HepG2 (cell line): ENCODE measurements around the gene CCDC83. TPM values are rescaled to one million over a fixed set of nuclear protein-coding genes. Genes with fewer than 3 reads are reported as not detected.

Experiments
- AGO1 ChIP-seq: fragments of 200-400 bp; formaldehyde crosslinking; IDR thresholded peaks from 2 replicates; pipeline ENCODE4 v1.6.1; 2017; ENCODE audit warnings: mild to moderate bottlenecking, low read depth, low read length, moderate library complexity; ENCODE audit not compliant: poor library complexity, severe bottlenecking
- ATF7 ChIP-seq, 2 experiments: fragments of 450-650 bp in 1 of 2; sonication (generic) in 1 of 2; formaldehyde crosslinking in 1 of 2; IDR thresholded peaks; 2 replicates each; pipeline versions ENCODE4 v1.4.0 to v1.6.1; 2016 to 2020; ENCODE audit warnings: antibody characterized with exemption in 1 of 2, mild to moderate bottlenecking in 1 of 2, missing genetic modification reagents in 1 of 2
- ATRX ChIP-seq: sonication (generic); formaldehyde crosslinking; IDR thresholded peaks from 2 replicates; pipeline ENCODE4 v1.4.0; 2020; ENCODE audit warnings: missing genetic modification reagents, borderline replicate concordance
- ELF3 ChIP-seq: IDR thresholded peaks from 2 replicates; pipeline ENCODE4 v1.6.1; 2016; ENCODE audit warnings: missing genetic modification reagents, missing compliant biosample characterization
- FOXA3 ChIP-seq: IDR thresholded peaks from 2 replicates; pipeline ENCODE4 v1.6.1; 2016; ENCODE audit warnings: missing genetic modification reagents, missing compliant biosample characterization
- FOXM1 ChIP-seq: sonication (generic); formaldehyde crosslinking; IDR thresholded peaks from 2 replicates; pipeline ENCODE4 v1.5.0; 2020; ENCODE audit warnings: missing genetic modification reagents
- HNF4A ChIP-seq: sonication (generic); formaldehyde crosslinking; IDR thresholded peaks from 2 replicates; pipeline ENCODE4 v1.4.0; 2020; ENCODE audit warnings: missing genetic modification reagents
- HOXA5 ChIP-seq: sonication (generic); formaldehyde crosslinking; IDR thresholded peaks from 2 replicates; pipeline ENCODE4 v1.4.0; 2020; ENCODE audit warnings: missing genetic modification reagents
- HOXD1 ChIP-seq: sonication (generic); formaldehyde crosslinking; IDR thresholded peaks from 2 replicates; pipeline ENCODE4 v1.5.0; 2020; ENCODE audit warnings: missing genetic modification reagents
- NBN ChIP-seq: fragments of 450-650 bp; conservative IDR thresholded peaks from 2 replicates; pipeline ENCODE4 v1.6.1; 2017
- NFATC3 ChIP-seq: sonication (generic); formaldehyde crosslinking; IDR thresholded peaks from 2 replicates; pipeline ENCODE4 v1.5.1; 2020; ENCODE audit warnings: mild to moderate bottlenecking, missing genetic modification reagents
- RCOR2 ChIP-seq: IDR thresholded peaks from 2 replicates; pipeline ENCODE4 v1.6.1; 2016; ENCODE audit warnings: missing biosample characterization, missing genetic modification reagents
- SOX13 ChIP-seq, 3 experiments: fragments of 450-650 bp in 1 of 3; sonication (generic) in 1 of 3; formaldehyde crosslinking in 1 of 3; IDR thresholded peaks in 2 of 3; conservative IDR thresholded peaks in 1 of 3; 2 replicates each; pipeline versions ENCODE4 v1.5.0 to v1.6.1; 2016 to 2020; ENCODE audit warnings: antibody characterized with exemption in 1 of 3, mild to moderate bottlenecking in 1 of 3, missing compliant biosample characterization in 1 of 3, missing genetic modification reagents in 1 of 3, moderate library complexity in 1 of 3
- SOX6 ChIP-seq, 2 experiments: fragments of 450-650 bp in 1 of 2; sonication (generic) in 1 of 2; formaldehyde crosslinking in 1 of 2; IDR thresholded peaks; 2 replicates each; pipeline versions ENCODE4 v1.4.0 to v1.6.1; 2017 to 2020; ENCODE audit warnings: antibody characterized with exemption in 1 of 2, mild to moderate bottlenecking in 1 of 2, missing genetic modification reagents in 1 of 2
- TCF7 ChIP-seq: sonication (generic); IDR thresholded peaks from 2 replicates; pipeline ENCODE4 v1.6.1; 2016; ENCODE audit warnings: antibody characterized with exemption, low read depth
- ZBTB1 ChIP-seq: sonication (generic); formaldehyde crosslinking; IDR thresholded peaks from 2 replicates; pipeline ENCODE4 v1.4.0; 2020; ENCODE audit warnings: missing genetic modification reagents, borderline replicate concordance
- ZNF180 ChIP-seq: sonication (generic); formaldehyde crosslinking; IDR thresholded peaks from 2 replicates; pipeline ENCODE4 v1.4.0; 2020; ENCODE audit warnings: low read depth, missing genetic modification reagents, borderline replicate concordance
- ZNF264 ChIP-seq: sonication (generic); formaldehyde crosslinking; IDR thresholded peaks from 2 replicates; pipeline ENCODE4 v1.4.0; 2020; ENCODE audit warnings: missing genetic modification reagents
- ZNF382 ChIP-seq: sonication (generic); formaldehyde crosslinking; IDR thresholded peaks from 2 replicates; pipeline ENCODE4 v1.5.0; 2020; ENCODE audit warnings: missing genetic modification reagents, mild to moderate bottlenecking, borderline replicate concordance
- ZSCAN29 ChIP-seq: sonication (generic); formaldehyde crosslinking; conservative IDR thresholded peaks from 2 replicates; pipeline ENCODE4 v1.4.0; 2020; ENCODE audit warnings: mild to moderate bottlenecking, missing genetic modification reagents
- polyA plus RNA-seq, 8 experiments: library from polyadenylated mRNA; depleted of rRNA in 3 of 8; stranded (reverse) in 7 of 8; unstranded in 1 of 8; fragments of >200 nt; fragmentation: Illumina TruSeq in 4 of 8; extraction: Trizol in 4 of 8; gene quantifications; 2 replicates each; pipeline versions ENCODE4 v1.2.1 to v1.2.3, GENCODE V29; 2011 to 2016; ENCODE audit warnings: low read depth in 4 of 8, missing spikeins in 1 of 8, mixed read lengths in 1 of 8; ENCODE audit not compliant: insufficient read depth in 1 of 8
- total RNA-seq, 5 experiments: library from RNA; depleted of rRNA; stranded (reverse); fragments of >200 nt; fragmentation: Illumina TruSeq; extraction: Trizol; gene quantifications; 2 replicates each; pipeline ENCODE4 v1.2.3, GENCODE V29; 2016; ENCODE audit warnings: low read depth in 1 of 5
- TF ChIP-seq, protein P1 (sequence below): fragments of 450-650 bp; IDR thresholded peaks from 2 replicates; pipeline ENCODE4 v1.6.1; 2016
- TF ChIP-seq, protein P2 (sequence below): IDR thresholded peaks from 2 replicates; pipeline ENCODE4 v1.4.0; 2020; ENCODE audit warnings: mild to moderate bottlenecking, missing genetic modification reagents

Gene CCDC83
- total and polyA plus RNA-seq, 2 of the 13 experiments (the other 11 are each of a cell fraction or from before 2014, with no cell fraction given) = not detected

DNA sequence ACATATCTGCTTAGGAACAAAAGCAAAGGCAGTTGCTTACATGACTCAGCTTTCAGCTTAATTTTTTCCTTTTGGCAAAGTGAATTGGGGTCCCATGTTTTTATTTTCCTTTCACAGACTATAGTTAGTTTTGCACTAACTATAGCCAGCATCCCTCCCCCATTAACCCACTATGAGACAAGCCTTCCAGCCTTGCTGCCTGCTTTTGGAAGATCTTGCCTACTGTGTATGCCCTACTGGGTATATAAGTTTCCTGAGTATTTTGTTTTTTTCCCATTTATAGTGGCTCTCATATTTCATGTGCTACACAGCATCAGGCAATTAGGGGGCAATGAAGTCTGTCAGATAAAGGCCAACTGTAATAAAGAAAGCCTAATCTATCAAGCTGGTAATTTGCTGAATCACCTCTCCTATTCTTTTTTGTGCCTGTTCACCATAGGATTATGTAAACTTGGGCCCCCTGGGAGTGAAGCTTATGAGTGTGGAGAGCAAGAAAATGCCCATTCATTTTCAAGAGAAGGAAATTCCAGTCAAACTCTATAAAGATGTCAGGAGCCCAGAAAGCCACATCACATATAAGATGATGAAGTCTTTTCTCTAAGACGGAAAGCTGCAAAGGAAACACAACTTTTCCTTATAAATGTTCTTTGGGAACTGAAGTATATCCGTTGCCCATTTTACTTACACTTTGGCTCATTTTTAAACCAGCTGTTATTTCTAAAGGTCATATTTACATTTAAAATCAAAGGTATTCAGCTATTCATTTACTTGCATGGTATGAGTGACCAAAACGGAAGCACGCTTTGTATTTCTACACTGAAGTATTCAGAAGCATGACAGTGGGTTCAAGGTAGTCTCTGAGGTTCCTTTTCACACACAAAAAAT lies 64.0 kb downstream of the CCDC83 start (continued):
- TF ChIP-seq SOX6 (IDR thresholded peaks at IDR 0.05) (no peak), SOX6 (CRISPR knock-in tag; IDR thresholded peaks at IDR 0.05) (peak; percentile 74), AGO1 (no peak), FOXM1 (CRISPR knock-in tag) (no peak), ZSCAN29 (no peak), ZBTB1 (no peak), NBN (no peak), ZNF382 (CRISPR knock-in tag) (no peak), HNF4A (CRISPR knock-in tag) (no peak), HOXA5 (CRISPR knock-in tag) (peak; percentile 8; the same call in 1 of the 2 replicates), FOXA3 (CRISPR knock-in tag) (peak; percentile 78), ZNF264 (CRISPR knock-in tag) (0 out of 2 replicates have a peak, but pooled peaks have one; percentile 15), HOXD1 (CRISPR knock-in tag) (no peak), ELF3 (peak; percentile 64; the same call in 1 of the 2 replicates), ATF7 (IDR thresholded peaks at IDR 0.05) (no peak), ATF7 (CRISPR knock-in tag; IDR thresholded peaks at IDR 0.05) (no peak), ZNF180 (CRISPR knock-in tag) (no peak), RCOR2 (CRISPR knock-in tag) (peak; percentile 25; the same call in 1 of the 2 replicates), SOX13 (IDR thresholded peaks at IDR 0.05) (no peak), SOX13 (CRISPR knock-in tag; conservative IDR thresholded peaks at IDR 0.05 in 1 of 2, IDR thresholded peaks at IDR 0.05 in 1 of 2) (peak in 1 of 2 experiments; percentile 77; a peak in 2 of 4 replicates), TCF7 (peak; percentile 63), NFATC3 (no peak), ATRX (CRISPR knock-in tag) (no peak)
- TF ChIP-seq, protein P1, sequence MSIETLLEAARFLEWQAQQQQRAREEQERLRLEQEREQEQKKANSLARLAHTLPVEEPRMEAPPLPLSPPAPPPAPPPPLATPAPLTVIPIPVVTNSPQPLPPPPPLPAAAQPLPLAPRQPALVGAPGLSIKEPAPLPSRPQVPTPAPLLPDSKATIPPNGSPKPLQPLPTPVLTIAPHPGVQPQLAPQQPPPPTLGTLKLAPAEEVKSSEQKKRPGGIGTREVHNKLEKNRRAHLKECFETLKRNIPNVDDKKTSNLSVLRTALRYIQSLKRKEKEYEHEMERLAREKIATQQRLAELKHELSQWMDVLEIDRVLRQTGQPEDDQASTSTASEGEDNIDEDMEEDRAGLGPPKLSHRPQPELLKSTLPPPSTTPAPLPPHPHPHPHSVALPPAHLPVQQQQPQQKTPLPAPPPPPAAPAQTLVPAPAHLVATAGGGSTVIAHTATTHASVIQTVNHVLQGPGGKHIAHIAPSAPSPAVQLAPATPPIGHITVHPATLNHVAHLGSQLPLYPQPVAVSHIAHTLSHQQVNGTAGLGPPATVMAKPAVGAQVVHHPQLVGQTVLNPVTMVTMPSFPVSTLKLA = no peak
- TF ChIP-seq, protein P2, sequence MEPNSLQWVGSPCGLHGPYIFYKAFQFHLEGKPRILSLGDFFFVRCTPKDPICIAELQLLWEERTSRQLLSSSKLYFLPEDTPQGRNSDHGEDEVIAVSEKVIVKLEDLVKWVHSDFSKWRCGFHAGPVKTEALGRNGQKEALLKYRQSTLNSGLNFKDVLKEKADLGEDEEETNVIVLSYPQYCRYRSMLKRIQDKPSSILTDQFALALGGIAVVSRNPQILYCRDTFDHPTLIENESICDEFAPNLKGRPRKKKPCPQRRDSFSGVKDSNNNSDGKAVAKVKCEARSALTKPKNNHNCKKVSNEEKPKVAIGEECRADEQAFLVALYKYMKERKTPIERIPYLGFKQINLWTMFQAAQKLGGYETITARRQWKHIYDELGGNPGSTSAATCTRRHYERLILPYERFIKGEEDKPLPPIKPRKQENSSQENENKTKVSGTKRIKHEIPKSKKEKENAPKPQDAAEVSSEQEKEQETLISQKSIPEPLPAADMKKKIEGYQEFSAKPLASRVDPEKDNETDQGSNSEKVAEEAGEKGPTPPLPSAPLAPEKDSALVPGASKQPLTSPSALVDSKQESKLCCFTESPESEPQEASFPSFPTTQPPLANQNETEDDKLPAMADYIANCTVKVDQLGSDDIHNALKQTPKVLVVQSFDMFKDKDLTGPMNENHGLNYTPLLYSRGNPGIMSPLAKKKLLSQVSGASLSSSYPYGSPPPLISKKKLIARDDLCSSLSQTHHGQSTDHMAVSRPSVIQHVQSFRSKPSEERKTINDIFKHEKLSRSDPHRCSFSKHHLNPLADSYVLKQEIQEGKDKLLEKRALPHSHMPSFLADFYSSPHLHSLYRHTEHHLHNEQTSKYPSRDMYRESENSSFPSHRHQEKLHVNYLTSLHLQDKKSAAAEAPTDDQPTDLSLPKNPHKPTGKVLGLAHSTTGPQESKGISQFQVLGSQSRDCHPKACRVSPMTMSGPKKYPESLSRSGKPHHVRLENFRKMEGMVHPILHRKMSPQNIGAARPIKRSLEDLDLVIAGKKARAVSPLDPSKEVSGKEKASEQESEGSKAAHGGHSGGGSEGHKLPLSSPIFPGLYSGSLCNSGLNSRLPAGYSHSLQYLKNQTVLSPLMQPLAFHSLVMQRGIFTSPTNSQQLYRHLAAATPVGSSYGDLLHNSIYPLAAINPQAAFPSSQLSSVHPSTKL = peak; percentile 69
